Left lung (tissue), 10 donors: Measurements from ENCODE around the gene DLL4. TPM values are rescaled to one million over a fixed set of nuclear protein-coding genes. Genes with fewer than 3 reads are reported as not detected.

ENCODE experiments used
- ATAC-seq: fragments of 200-7000 bp; cut with Tn5 transposase; one replicate; pipeline ENCODE4 v1.9.1; 2020; ENCODE audit warnings: moderate library complexity
- DNase-seq, 4 donors: peaks; one replicate each; pipeline ENCODE4 v3.0.0-alpha.2; 2013 to 2020
- H3K27ac ChIP-seq, 2 donors: fragments of 200-600 bp; sonication (generic) in 1 of 2; one replicate each; pipeline versions ENCODE4 v1.5.0 to v1.8.0; 2020 to 2021
- H3K27me3 ChIP-seq, 2 donors: fragments of 200-600 bp; sonication (generic) in 1 of 2; one replicate each; pipeline versions ENCODE4 v1.5.0 to v1.8.0; 2020 to 2021
- H3K36me3 ChIP-seq, 2 donors: fragments of 200-600 bp; sonication (generic) in 1 of 2; one replicate each; pipeline versions ENCODE4 v1.5.0 to v1.8.0; 2020 to 2021
- H3K4me1 ChIP-seq, 2 donors: fragments of 200-600 bp; one replicate each; pipeline ENCODE4 v1.8.0; 2021
- H3K4me3 ChIP-seq, 2 donors: fragments of 200-600 bp; sonication (generic) in 1 of 2; one replicate each; pipeline versions ENCODE4 v1.5.0 to v1.8.0; 2020 to 2021; ENCODE audit warnings: mild to moderate bottlenecking in 1 of 2
- H3K9me3 ChIP-seq, 2 donors: fragments of 200-600 bp; sonication (generic) in 1 of 2; one replicate each; pipeline versions ENCODE4 v1.5.0 to v1.8.0; 2020 to 2021
- CTCF ChIP-seq, 2 donors: fragments of 200-600 bp; sonication (generic) in 1 of 2; IDR thresholded peaks; one replicate each; pipeline versions ENCODE4 v1.5.0 to v1.8.0; 2021; ENCODE audit warnings: antibody characterized with exemption in 2 of 2
- intact Hi-C, 2 donors: fragments of 100-400 bp; cut with DNase I; formaldehyde crosslinking; loops; one replicate each; pipeline versions ENCODE4 v1.11.2 to v1.14.2; 2022
- polyA plus RNA-seq, 6 donors: library from polyadenylated mRNA; unstranded; fragments of 120-200 nt; gene quantifications; one replicate each; pipeline ENCODE4 v1.2.1, GENCODE V29; 2013; ENCODE audit not compliant: insufficient read length in 6 of 6
- total RNA-seq, 2 donors: library from RNA; stranded (reverse); fragmentation: NEBNext Ultra II Directional; extraction: Animal tissue kit (Norgen Biotek cat#: 25700); gene quantifications; one replicate each; pipeline ENCODE4 v1.2.1, GENCODE V29; 2021
- donor health status: DM: no; HTN: yes; CAD: no.
- donor health status: DM: no; HTN: no; CAD: no.

DLL4 gene
- total and polyA plus RNA-seq, 8 donors: 10.4 to 23.7 (median 18.7) TPM

GRCh38 chr15:40963201-40963600 lies 34.1 kb downstream of the DLL4 start:
- H3K27ac ChIP-seq: no peak overlapping the region
- ATAC-seq (no peak), DNase-seq (no peak)
- H3K36me3 ChIP-seq: no peaks in the 10 kb centered on the region
- no peak overlapping the region for H3K4me3 ChIP-seq
- no peak for TF ChIP-seq CTCF (IDR thresholded peaks at IDR 0.05)
- H3K4me1 ChIP-seq: peaks cover 5 to 6% of the 10 kb centered on the region in 2 donors
- H3K27me3 ChIP-seq: no peaks in the 10 kb centered on the region
- intact Hi-C loops: no loop called here
- no peaks in the 10 kb centered on the region for H3K9me3 ChIP-seq

- no peak overlapping the region for H3K4me3 ChIP-seq
- no peak for DNase-seq
- peaks cover 5 to 6% of the 10 kb centered on the region in 2 donors for H3K4me1 ChIP-seq
- ATAC-seq: no peak
- intact Hi-C loops: no loop called here
- H3K36me3 ChIP-seq: no peaks in the 10 kb centered on the region
- no peaks in the 10 kb centered on the region for H3K9me3 ChIP-seq
- TF ChIP-seq CTCF (IDR thresholded peaks at IDR 0.05): no peak
- no peak overlapping the region for H3K27ac ChIP-seq
- no peaks in the 10 kb centered on the region for H3K27me3 ChIP-seq
These were observed 34.9 kb downstream of the DLL4 start for GRCh38 chr15:40964006-40964405.

- Histone ChIP-seq H3K27ac (no peak overlapping the region), H3K9me3 (no peaks in the 10 kb centered on the region), H3K36me3 (no peaks in the 10 kb centered on the region), H3K27me3 (no peaks in the 10 kb centered on the region), H3K4me1 (peaks cover 5 to 6% of the 10 kb centered on the region in 2 donors), H3K4me3 (no peak overlapping the region)
- intact Hi-C loops: no loop called here
- no peak for TF ChIP-seq CTCF (IDR thresholded peaks at IDR 0.05)
- ATAC-seq (no peak), DNase-seq (no peak)
These were observed 35.5 kb downstream of the DLL4 start for GRCh38 chr15:40964634-40965033.

GRCh38 chr15:40968290-40969085 lies 39.3 kb downstream of the DLL4 start:
- no peaks in the 10 kb centered on the region for H3K9me3 ChIP-seq
- TF ChIP-seq CTCF (IDR thresholded peaks at IDR 0.05): no peak
- H3K27me3 ChIP-seq: no peaks in the 10 kb centered on the region
- H3K4me3 ChIP-seq: no peak overlapping the region
- intact Hi-C loops: no loop called here
- no peaks in the 10 kb centered on the region for H3K36me3 ChIP-seq
- no peak overlapping the region for H3K27ac ChIP-seq
- no peaks in the 10 kb centered on the region for H3K4me1 ChIP-seq
- DNase-seq (no peak), ATAC-seq (no peak)

- DNase-seq (no peak), ATAC-seq (no peak)
- Histone ChIP-seq H3K36me3 (no peaks in the 10 kb centered on the region), H3K4me1 (no peaks in the 10 kb centered on the region), H3K27me3 (no peaks in the 10 kb centered on the region), H3K4me3 (no peak overlapping the region), H3K9me3 (no peaks in the 10 kb centered on the region), H3K27ac (no peak overlapping the region)
- intact Hi-C loops: no loop called here
- TF ChIP-seq CTCF (IDR thresholded peaks at IDR 0.05): no peak
These were observed 40.2 kb downstream of the DLL4 start for GRCh38 chr15:40969363-40969762.
